ENCODE measurements around the gene FBXO31.

- TF ChIP-seq POLR2A (IDR thresholded peaks at IDR 0.05) = no peak
- TF ChIP-seq CTCF (IDR thresholded peaks at IDR 0.05) = no peak
These were observed 50.5 kb downstream of the FBXO31 start for GRCh38 chr16:87333101-87333500.
